NCI-H526 treated with DMSO at 0.1 percent for 48 hours (cell line): ENCODE results near the gene KLHL15.
A peak's percentile ranks its signal among the peaks of the same experiment; 100 is the strongest.
"Not testable (repeated sequence)": the region's sequence is repeated elsewhere in the genome, so short reads cannot be mapped to it uniquely, and the experiment has no call there.

Experiments
- DNase-seq: peaks from one replicate; lab custom pipeline; 2025; lab: John Stamatoyannopoulos, UW

Gene KLHL15

GRCh38 chrX:24027086-24027485 is at the start of gene KLHL15:
TSS of gene KLHL15 (minus strand) at chrX:24027186. CDS start at chrX:24006693, 20,493 bp downstream.
- no peak for DNase-seq

- no peak for DNase-seq
These were observed 42.9 kb upstream of the KLHL15 start for GRCh38 chrX:24069877-24070276.

GRCh38 chrX:24063488-24063887 is 36.5 kb upstream of the KLHL15 start:
- DNase-seq = no peak

- DNase-seq = no peak
These were observed 28.0 kb upstream of the KLHL15 start for GRCh38 chrX:24055043-24055356.

GRCh38 chrX:24054182-24055042 is 27.4 kb upstream of the KLHL15 start, which contains the start of gene EIF2S3:
TSS of gene EIF2S3 (plus strand) at chrX:24054956. CDS start at chrX:24054969, 13 bp downstream.
- DNase-seq = peak; percentile 96

GRCh38 chrX:24050522-24051318 is 23.7 kb upstream of the KLHL15 start:
- DNase-seq = not testable (repeated sequence)

- DNase-seq = not testable (repeated sequence)
These were observed 22.7 kb upstream of the KLHL15 start for GRCh38 chrX:24049643-24050042.

GRCh38 chrX:24046060-24046459 is 19.1 kb upstream of the KLHL15 start:
- DNase-seq = not testable (repeated sequence)

GRCh38 chrX:24037729-24038128 is 10.7 kb upstream of the KLHL15 start:
- DNase-seq = no peak

GRCh38 chrX:24034485-24034884 is 7.5 kb upstream of the KLHL15 start:
- DNase-seq = no peak

- DNase-seq = no peak
These were observed 3.6 kb upstream of the KLHL15 start for GRCh38 chrX:24030597-24030996.

GRCh38 chrX:24027985-24028384 is 999 bp upstream of the KLHL15 start:
- DNase-seq = no peak

GRCh38 chrX:24026432-24026831 is 554 bp downstream of the KLHL15 start:
- DNase-seq = no peak

- no peak for DNase-seq
These were observed 1.1 kb downstream of the KLHL15 start for GRCh38 chrX:24025741-24026403.

- DNase-seq = peak; percentile 86
These were observed 1.9 kb downstream of the KLHL15 start for GRCh38 chrX:24024819-24025740.

GRCh38 chrX:24023972-24024669 is 2.9 kb downstream of the KLHL15 start:
- peak; percentile 65 for DNase-seq

GRCh38 chrX:24023544-24023943 is 3.4 kb downstream of the KLHL15 start:
- no peak for DNase-seq

GRCh38 chrX:24020306-24020876 is 6.6 kb downstream of the KLHL15 start:
- no peak for DNase-seq

GRCh38 chrX:24019448-24019847 is 7.5 kb downstream of the KLHL15 start:
- DNase-seq = no peak

- DNase-seq = no peak
These were observed 8.2 kb downstream of the KLHL15 start for GRCh38 chrX:24018809-24019208.
